Adrenal gland (tissue), 5 donors: ENCODE measurements around the gene RELT.

Source experiments
- POLR2A ChIP-seq, 2 donors: fragments of 450-650 bp; IDR thresholded peaks; one replicate each; pipeline ENCODE4 v1.6.1; 2017; ENCODE audit warnings: antibody characterized with exemption in 2 of 2, mild to moderate bottlenecking in 2 of 2, moderate library complexity in 1 of 2
- TF ChIP-seq, protein P1 (sequence below), 6 experiments: fragments of 450-650 bp in 4 of 6; fragments of 200-600 bp in 2 of 6; sonication (generic) in 1 of 6; IDR thresholded peaks; 1 replicate in 5 of 6; 2 replicates in 1 of 6; pipeline versions ENCODE4 v1.5.1 to v1.8.0; 2016 to 2021; ENCODE audit warnings: antibody characterized with exemption in 6 of 6, mild to moderate bottlenecking in 2 of 6, moderate library complexity in 1 of 6
- donor health status: DM: no; HTN: no; CAD: no.

DNA sequence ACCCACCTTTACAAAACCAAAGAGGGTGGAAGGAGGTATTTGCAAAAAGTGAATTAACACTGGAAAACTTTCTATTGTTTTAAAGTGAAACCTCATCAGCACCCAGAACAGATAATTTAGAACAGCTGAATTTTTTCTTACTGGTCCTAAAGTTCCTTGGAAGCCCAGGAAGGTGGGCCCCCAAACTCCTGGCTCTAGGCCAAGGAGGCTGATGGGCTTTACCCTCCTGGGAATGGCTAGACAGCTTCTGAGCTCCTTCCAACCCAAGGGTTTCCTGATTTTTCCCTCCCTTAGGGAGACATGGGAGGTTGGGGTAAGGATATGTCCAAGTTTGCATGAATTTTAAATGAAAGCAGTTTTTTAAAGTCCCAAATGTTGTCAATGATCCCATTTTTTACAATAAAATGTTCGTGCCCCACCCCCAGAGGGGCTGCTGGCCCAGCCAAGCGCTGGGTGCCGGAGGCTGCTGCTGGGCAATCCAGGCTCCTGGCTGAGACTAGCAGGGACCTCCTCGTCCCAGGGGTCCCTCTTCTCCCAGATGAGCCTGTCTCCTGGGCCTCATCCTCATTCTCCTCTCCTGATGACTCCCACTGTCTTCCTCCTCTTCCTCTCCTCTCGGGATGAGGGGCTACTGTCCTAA, 28.4 kb downstream of the RELT start:
- TF ChIP-seq, protein P1, sequence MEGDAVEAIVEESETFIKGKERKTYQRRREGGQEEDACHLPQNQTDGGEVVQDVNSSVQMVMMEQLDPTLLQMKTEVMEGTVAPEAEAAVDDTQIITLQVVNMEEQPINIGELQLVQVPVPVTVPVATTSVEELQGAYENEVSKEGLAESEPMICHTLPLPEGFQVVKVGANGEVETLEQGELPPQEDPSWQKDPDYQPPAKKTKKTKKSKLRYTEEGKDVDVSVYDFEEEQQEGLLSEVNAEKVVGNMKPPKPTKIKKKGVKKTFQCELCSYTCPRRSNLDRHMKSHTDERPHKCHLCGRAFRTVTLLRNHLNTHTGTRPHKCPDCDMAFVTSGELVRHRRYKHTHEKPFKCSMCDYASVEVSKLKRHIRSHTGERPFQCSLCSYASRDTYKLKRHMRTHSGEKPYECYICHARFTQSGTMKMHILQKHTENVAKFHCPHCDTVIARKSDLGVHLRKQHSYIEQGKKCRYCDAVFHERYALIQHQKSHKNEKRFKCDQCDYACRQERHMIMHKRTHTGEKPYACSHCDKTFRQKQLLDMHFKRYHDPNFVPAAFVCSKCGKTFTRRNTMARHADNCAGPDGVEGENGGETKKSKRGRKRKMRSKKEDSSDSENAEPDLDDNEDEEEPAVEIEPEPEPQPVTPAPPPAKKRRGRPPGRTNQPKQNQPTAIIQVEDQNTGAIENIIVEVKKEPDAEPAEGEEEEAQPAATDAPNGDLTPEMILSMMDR (IDR thresholded peaks at IDR 0.05): no peak
- TF ChIP-seq POLR2A (IDR thresholded peaks at IDR 0.05): no peak
